ENCODE results near the gene PKHD1. TPM values are rescaled to one million over a fixed set of nuclear protein-coding genes. Genes with fewer than 3 reads are reported as not detected.

PKHD1 gene
- total RNA-seq, 1 donor from 2014 or later: under 0.01 TPM

- no peak for DNase-seq
Measured at GRCh38 chr6:51675922-51676275, 411.5 kb downstream of the PKHD1 start.

- no peak for DNase-seq
Measured at GRCh38 chr6:51675020-51675921, 412.1 kb downstream of the PKHD1 start.

- DNase-seq: no peak
Measured at GRCh38 chr6:51663525-51663924, 423.9 kb downstream of the PKHD1 start.

GRCh38 chr6:51660767-51661166 lies 426.6 kb downstream of the PKHD1 start:
- DNase-seq: no peak

GRCh38 chr6:51657491-51657890 lies 429.9 kb downstream of the PKHD1 start:
- DNase-seq: no peak

- DNase-seq: no peak
Measured at GRCh38 chr6:51655517-51655916, 431.9 kb downstream of the PKHD1 start.

GRCh38 chr6:51654647-51655046 lies 432.8 kb downstream of the PKHD1 start:
- no peak for DNase-seq

GRCh38 chr6:51651132-51651817 lies 436.1 kb downstream of the PKHD1 start:
- no peak for DNase-seq

GRCh38 chr6:51648774-51649173 lies 438.6 kb downstream of the PKHD1 start:
- no peak for DNase-seq

GRCh38 chr6:51648236-51648635 lies 439.2 kb downstream of the PKHD1 start:
- no peak for DNase-seq

- no peak for DNase-seq
Measured at GRCh38 chr6:51644426-51644825, 443.0 kb downstream of the PKHD1 start.

- no peak for DNase-seq
Measured at GRCh38 chr6:51640021-51640420, 447.4 kb downstream of the PKHD1 start.

- DNase-seq: no peak
Measured at GRCh38 chr6:51633424-51633823, 454.0 kb downstream of the PKHD1 start.

- DNase-seq: no peak
Measured at GRCh38 chr6:51630011-51630410, 457.4 kb downstream of the PKHD1 start.

- no peak for DNase-seq
Measured at GRCh38 chr6:51626391-51626790, 461.0 kb downstream of the PKHD1 start.

- no peak for DNase-seq
Measured at GRCh38 chr6:51625566-51625965, 461.8 kb downstream of the PKHD1 start.

GRCh38 chr6:51620971-51621370 lies 466.4 kb downstream of the PKHD1 start:
- no peak for DNase-seq

GRCh38 chr6:51619042-51619799 lies 468.2 kb downstream of the PKHD1 start:
- no peak for DNase-seq

- no peak for DNase-seq
Measured at GRCh38 chr6:51618563-51618962, 468.9 kb downstream of the PKHD1 start.

GRCh38 chr6:51617751-51618150 lies 469.7 kb downstream of the PKHD1 start:
- DNase-seq: no peak

GRCh38 chr6:51616243-51616642 lies 471.2 kb downstream of the PKHD1 start:
- no peak for DNase-seq

GRCh38 chr6:51614725-51615124 lies 472.7 kb downstream of the PKHD1 start:
- DNase-seq: no peak

GRCh38 chr6:51613558-51613957 lies 473.9 kb downstream of the PKHD1 start:
- DNase-seq: no peak
